GM12878 (cell line): Measurements from ENCODE around the gene PIWIL4. TPM values are rescaled to one million over a fixed set of nuclear protein-coding genes. Genes with fewer than 3 reads are reported as not detected.

ENCODE experiments used
- ATAC-seq: fragments of 200-7000 bp; cut with Tn5 transposase; 3 replicates; pipeline ENCODE4 v1.9.1; 2020; ENCODE audit warnings: mild to moderate bottlenecking, moderate library complexity
- BruUV-seq: library from RNA; stranded (reverse); fragments of 400-500 nt; replicated peaks from 2 replicates; lab custom pipeline; 2021; lab: Mats Ljungman, UMichigan
- CTCF ChIA-PET: fragments of 300-600 bp; sonication (Branson Sonifier 250); formaldehyde crosslinking; extraction: SDS; loops from one replicate; lab custom pipeline; 2021; ENCODE audit warnings: inconsistent platforms; lab: Yijun Ruan, JAX
- POLR2A ChIA-PET: fragments of 350-600 bp; formaldehyde crosslinking; extraction: SDS; loops from one replicate; lab custom pipeline; 2021; ENCODE audit warnings: inconsistent platforms; lab: Charles Lee
- RAD21 ChIA-PET: fragments of 300-600 bp; sonication (Branson Sonifier 250); formaldehyde crosslinking; loops from one replicate; lab custom pipeline; 2023; ENCODE audit warnings: antibody characterized with exemption; ENCODE audit not compliant: unreplicated experiment; lab: Charles Lee
- SMC1A ChIA-PET: fragments of 300-600 bp; sonication (Branson Sonifier 250); formaldehyde crosslinking; loops from one replicate; lab custom pipeline; 2023; ENCODE audit not compliant: unreplicated experiment, uncharacterized antibody; lab: Charles Lee
- DNase-seq: peaks from one replicate; pipeline ENCODE4 v3.0.0-alpha.2; 2011; ENCODE audit warnings: low read depth, low spot score
- FAIRE-seq: peaks from 3 replicates; lab custom pipeline; 2011; peaks lifted over from hg19 to GRCh38; lab: Jason Lieb, UNC
- H2AFZ ChIP-seq: 2 replicates; pipeline ENCODE4 v1.6.0; 2011; ENCODE audit warnings: low read depth, low read length, control low read depth; ENCODE audit not compliant: control insufficient read depth
- H3K27ac ChIP-seq: 2 replicates; pipeline ENCODE4 v1.5.1; 2011; ENCODE audit warnings: control low read depth; ENCODE audit not compliant: control insufficient read depth, insufficient read depth
- H3K27me3 ChIP-seq, 2 experiments: replicated peaks in 1 of 2; 2 replicates each; pipeline versions ENCODE4 v1.6.0 to v1.6.1; 2011; ENCODE audit warnings: low read length in 1 of 2; ENCODE audit not compliant: control insufficient read depth in 2 of 2, insufficient read depth in 2 of 2
- H3K36me3 ChIP-seq, 2 experiments: 2 replicates each; pipeline ENCODE4 v1.5.1; 2011; ENCODE audit warnings: low read length in 1 of 2; ENCODE audit not compliant: control insufficient read depth in 2 of 2, insufficient read depth in 2 of 2
- H3K4me1 ChIP-seq: 2 replicates; pipeline ENCODE4 v1.6.1; 2011; ENCODE audit warnings: mild to moderate bottlenecking, low read length, moderate library complexity, mixed read lengths; ENCODE audit not compliant: control insufficient read depth, insufficient read depth
- H3K4me2 ChIP-seq: 2 replicates; pipeline ENCODE4 v1.6.0; 2011; ENCODE audit warnings: control low read depth; ENCODE audit not compliant: control insufficient read depth, insufficient read depth
- H3K4me3 ChIP-seq: fragments of 200-600 bp; sonication (generic); 2 replicates; pipeline ENCODE4 v1.5.1; 2016
- H3K79me2 ChIP-seq: 2 replicates; pipeline ENCODE4 v1.6.0; 2011; ENCODE audit warnings: low read length; ENCODE audit not compliant: control insufficient read depth, insufficient read depth
- H3K9ac ChIP-seq: 2 replicates; pipeline ENCODE4 v1.8.0; 2011; ENCODE audit warnings: low read length, control low read depth, mixed read lengths; ENCODE audit not compliant: control insufficient read depth, insufficient read depth
- H3K9me3 ChIP-seq: replicated peaks from 3 replicates; pipeline ENCODE4 v1.5.1; 2011; ENCODE audit warnings: mild to moderate bottlenecking, low read length; ENCODE audit not compliant: control insufficient read depth, insufficient read depth
- H4K20me1 ChIP-seq: 2 replicates; pipeline ENCODE4 v1.6.0; 2011; ENCODE audit not compliant: control insufficient read depth, insufficient read depth
- ATF7 ChIP-seq: fragments of 450-650 bp; IDR thresholded peaks from 2 replicates; pipeline ENCODE4 v1.6.1; 2016; ENCODE audit warnings: low read depth, mild to moderate bottlenecking
- IKZF1 ChIP-seq: fragments of 450-650 bp; conservative IDR thresholded peaks from 2 replicates; pipeline ENCODE4 v1.6.1; 2017; ENCODE audit warnings: antibody characterized with exemption, mild to moderate bottlenecking
- IKZF2 ChIP-seq, 2 experiments: fragments of 450-650 bp; IDR thresholded peaks; 2 replicates each; pipeline ENCODE4 v1.6.1; 2017; ENCODE audit warnings: mild to moderate bottlenecking in 2 of 2, moderate library complexity in 2 of 2
- MEF2A ChIP-seq: IDR thresholded peaks from 2 replicates; pipeline ENCODE4 v1.6.1; 2011; ENCODE audit warnings: low read depth, mild to moderate bottlenecking, low read length, moderate library complexity; ENCODE audit not compliant: insufficient read depth
- MLLT1 ChIP-seq: fragments of 450-650 bp; IDR thresholded peaks from 2 replicates; pipeline ENCODE4 v1.6.1; 2016; ENCODE audit warnings: mild to moderate bottlenecking
- MTA2 ChIP-seq: fragments of 450-650 bp; IDR thresholded peaks from 2 replicates; pipeline ENCODE4 v1.6.1; 2016; ENCODE audit warnings: low read depth, mild to moderate bottlenecking, moderate library complexity
- NR2F1 ChIP-seq: fragments of 450-650 bp; conservative IDR thresholded peaks from 2 replicates; pipeline ENCODE4 v1.6.1; 2017; ENCODE audit warnings: mild to moderate bottlenecking
- PKNOX1 ChIP-seq: fragments of 450-650 bp; IDR thresholded peaks from 2 replicates; pipeline ENCODE4 v1.6.1; 2016; ENCODE audit warnings: mild to moderate bottlenecking
- RAD21 ChIP-seq: IDR thresholded peaks from 2 replicates; pipeline ENCODE4 v1.6.1; 2011; ENCODE audit warnings: mild to moderate bottlenecking, low read depth, low read length, moderate library complexity; ENCODE audit not compliant: insufficient read depth
- WGBS: methylation state at CpG from one replicate; pipeline ENCODE4 v1.1.6; 2016; ENCODE audit warnings: low lambda C conversion rate; ENCODE audit not compliant: insufficient replicate concordance, insufficient coverage; ENCODE audit errors: missing lambda C conversion rate; 5-methylcytosine and 5-hydroxymethylcytosine counted together
- in situ Hi-C: fragments of 300-500 bp; cut with MboI; formaldehyde crosslinking; loops from 9 replicates; pipeline ENCODE4 v1.14.3; 2018; ENCODE audit warnings: mixed read lengths
- intact Hi-C: fragments of 100-400 bp; cut with micrococcal nuclease; formaldehyde crosslinking; loops from one replicate; pipeline ENCODE4 v1.14.2; 2022; ENCODE audit not compliant: unreplicated experiment
- polyA plus RNA-seq, 11 experiments: library from polyadenylated mRNA; depleted of rRNA in 4 of 11; unstranded in 6 of 11; stranded (reverse) in 5 of 11; fragments of >200 nt; fragmentation: Nextera tagmentation in 4 of 11; fragmentation: Illumina TruSeq in 1 of 11; extraction: Ambion mirVana in 4 of 11; extraction: Trizol in 1 of 11; gene quantifications; 1 replicate in 1 of 11; 2 replicates in 10 of 11; pipeline versions ENCODE4 v1.2.1 to v1.2.3, GENCODE V29; 2011 to 2016; ENCODE audit warnings: inconsistent platforms in 2 of 11, missing spikeins in 2 of 11, low read depth in 1 of 11
- total RNA-seq, 4 experiments: library from RNA; depleted of rRNA in 3 of 4; stranded (reverse); fragments of >200 nt in 3 of 4; fragmentation: Illumina TruSeq in 1 of 4; extraction: Trizol in 1 of 4; gene quantifications; 2 replicates each; pipeline versions ENCODE4 v1.2.1 to v1.2.3, GENCODE V29; 2013 to 2021
- TF ChIP-seq, protein P1 (sequence below): fragments of 450-650 bp; IDR thresholded peaks from 2 replicates; pipeline ENCODE4 v1.6.1; 2017; ENCODE audit warnings: mild to moderate bottlenecking, moderate library complexity

Gene PIWIL4
- total and polyA plus RNA-seq, 10 of the 15 experiments (the other 5 are each of a cell fraction or from before 2014, with no cell fraction given) = 0.23 to 13.3 (median 0.47) TPM

- ATAC-seq (peak; percentile 84), FAIRE-seq (no peak), DNase-seq (no peak)
- Histone ChIP-seq H3K27me3 (no peaks in the 10 kb centered on the region), H3K36me3 (no peaks in the 10 kb centered on the region), H3K27ac (no peak overlapping the region), H3K4me1 (no peaks in the 10 kb centered on the region), H4K20me1 (no peaks in the 10 kb centered on the region), H3K4me3 (no peak overlapping the region), H3K9me3 (no peaks in the 10 kb centered on the region), H3K79me2 (no peaks in the 10 kb centered on the region), H3K9ac (no peak overlapping the region), H3K4me2 (no peak overlapping the region), H2AFZ (0 out of 2 replicates have a peak overlapping the region, but pooled peaks have one; percentile 21)
- ChIA-PET RAD21 (interaction anchor here (0.9 to 1.4 kb wide), 6 partner anchors 9 to 45 kb away, joined by 3 to 8 read pairs (median 4); no protein-coding TSS in a partner anchor), POLR2A (interaction anchor here (0.8 to 0.9 kb wide), 2 partner anchors 25 to 44 kb away, joined by 3 to 4 read pairs; no protein-coding TSS in a partner anchor), CTCF (interaction anchor here (0.8 to 1.1 kb wide), 3 partner anchors 10 to 38 kb away, joined by 3 to 6 read pairs (median 3); no protein-coding TSS in a partner anchor), SMC1A (interaction anchor here (0.5 to 1.5 kb wide), 7 partner anchors 11 to 179 kb away, joined by 3 to 8 read pairs (median 4); no protein-coding TSS in a partner anchor)
- TF ChIP-seq IKZF2 (IDR thresholded peaks at IDR 0.05) (peak; percentile 33 to 42; a peak in 2 of 4 replicates), NR2F1 (0 out of 2 replicates have a peak, but pooled peaks have one; percentile 20), MLLT1 (0 out of 2 replicates have a peak, but pooled peaks have one; percentile 17), MEF2A (no peak), MTA2 (peak; percentile 48; the same call in 1 of the 2 replicates), ATF7 (peak; percentile 38; the same call in 1 of the 2 replicates), IKZF1 (0 out of 2 replicates have a peak, but pooled peaks have one; percentile 34), RAD21 (no peak), PKNOX1 (peak; percentile 12; the same call in 1 of the 2 replicates)
- TF ChIP-seq, protein P1, sequence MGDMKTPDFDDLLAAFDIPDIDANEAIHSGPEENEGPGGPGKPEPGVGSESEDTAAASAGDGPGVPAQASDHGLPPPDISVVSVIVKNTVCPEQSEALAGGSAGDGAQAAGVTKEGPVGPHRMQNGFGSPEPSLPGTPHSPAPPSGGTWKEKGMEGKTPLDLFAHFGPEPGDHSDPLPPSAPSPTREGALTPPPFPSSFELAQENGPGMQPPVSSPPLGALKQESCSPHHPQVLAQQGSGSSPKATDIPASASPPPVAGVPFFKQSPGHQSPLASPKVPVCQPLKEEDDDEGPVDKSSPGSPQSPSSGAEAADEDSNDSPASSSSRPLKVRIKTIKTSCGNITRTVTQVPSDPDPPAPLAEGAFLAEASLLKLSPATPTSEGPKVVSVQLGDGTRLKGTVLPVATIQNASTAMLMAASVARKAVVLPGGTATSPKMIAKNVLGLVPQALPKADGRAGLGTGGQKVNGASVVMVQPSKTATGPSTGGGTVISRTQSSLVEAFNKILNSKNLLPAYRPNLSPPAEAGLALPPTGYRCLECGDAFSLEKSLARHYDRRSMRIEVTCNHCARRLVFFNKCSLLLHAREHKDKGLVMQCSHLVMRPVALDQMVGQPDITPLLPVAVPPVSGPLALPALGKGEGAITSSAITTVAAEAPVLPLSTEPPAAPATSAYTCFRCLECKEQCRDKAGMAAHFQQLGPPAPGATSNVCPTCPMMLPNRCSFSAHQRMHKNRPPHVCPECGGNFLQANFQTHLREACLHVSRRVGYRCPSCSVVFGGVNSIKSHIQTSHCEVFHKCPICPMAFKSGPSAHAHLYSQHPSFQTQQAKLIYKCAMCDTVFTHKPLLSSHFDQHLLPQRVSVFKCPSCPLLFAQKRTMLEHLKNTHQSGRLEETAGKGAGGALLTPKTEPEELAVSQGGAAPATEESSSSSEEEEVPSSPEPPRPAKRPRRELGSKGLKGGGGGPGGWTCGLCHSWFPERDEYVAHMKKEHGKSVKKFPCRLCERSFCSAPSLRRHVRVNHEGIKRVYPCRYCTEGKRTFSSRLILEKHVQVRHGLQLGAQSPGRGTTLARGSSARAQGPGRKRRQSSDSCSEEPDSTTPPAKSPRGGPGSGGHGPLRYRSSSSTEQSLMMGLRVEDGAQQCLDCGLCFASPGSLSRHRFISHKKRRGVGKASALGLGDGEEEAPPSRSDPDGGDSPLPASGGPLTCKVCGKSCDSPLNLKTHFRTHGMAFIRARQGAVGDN = peak; percentile 80
- WGBS = 86% methylated on average over 1 of the region's 1 CpG
- in situ Hi-C loops = no loop called here
- intact Hi-C loops = no loop called here
- BruUV-seq = no TSS peak
Measured at GRCh38 chr11:94558468-94558867, 8.7 kb upstream of the PIWIL4 start.
